Choroid plexus epithelial cell (primary cell): ENCODE results near the gene PSME1.

Experiments
- DNase-seq: peaks from one replicate; pipeline ENCODE4 v3.0.0-alpha.2; 2010; ENCODE audit warnings: low read depth
- H3K4me3 ChIP-seq: 2 replicates; pipeline ENCODE4 v1.5.1; 2011; ENCODE audit warnings: low read depth, mild to moderate bottlenecking, control low read depth, low read length, moderate library complexity
- CTCF ChIP-seq: conservative IDR thresholded peaks from 2 replicates; pipeline ENCODE4 v1.5.1; 2011; ENCODE audit warnings: low read depth, mild to moderate bottlenecking, control low read depth, inconsistent platforms, low read length, moderate library complexity

Gene PSME1

GRCh38 chr14:24156840-24157239 is 20.8 kb downstream of the PSME1 start:
- no peak for DNase-seq
- TF ChIP-seq CTCF: no peak
- no peak overlapping the region for H3K4me3 ChIP-seq

- H3K4me3 ChIP-seq: no peak overlapping the region
- TF ChIP-seq CTCF: no peak
- DNase-seq: no peak
These were observed 21.3 kb downstream of the PSME1 start for GRCh38 chr14:24157331-24157730.

GRCh38 chr14:24159777-24160498 is 23.9 kb downstream of the PSME1 start:
- DNase-seq: no peak
- no peak overlapping the region for H3K4me3 ChIP-seq
- TF ChIP-seq CTCF: no peak

- TF ChIP-seq CTCF: no peak
- no peak overlapping the region for H3K4me3 ChIP-seq
- DNase-seq: no peak
These were observed 24.5 kb downstream of the PSME1 start for GRCh38 chr14:24160499-24160849.

- peak; percentile 95 for DNase-seq
- TF ChIP-seq CTCF: peak; percentile 93
- peak within 1 kb of the TSS; percentile 89 for H3K4me3 ChIP-seq
These were observed 25.1 kb downstream of the PSME1 start, which contains the start of gene IRF9 for GRCh38 chr14:24160850-24161804. Gene IRF9, plus strand, starts transcription at chr14:24161265. Its CDS starts 880 bp downstream, at chr14:24162145.

GRCh38 chr14:24162093-24162492 is 26.1 kb downstream of the PSME1 start:
- DNase-seq: peak; percentile 33
- peak overlapping the region; percentile 89 for H3K4me3 ChIP-seq
- no peak for TF ChIP-seq CTCF
